B cell (primary cell): Measurements from ENCODE around the gene MME.

ENCODE experiments used
- EZH2 ChIP-seq: IDR thresholded peaks from 2 replicates; pipeline ENCODE4 v1.6.1; 2012; ENCODE audit warnings: borderline replicate concordance, low read depth, mild to moderate bottlenecking, moderate library complexity, low read length; ENCODE audit not compliant: insufficient read depth, poor library complexity, severe bottlenecking
- TF ChIP-seq, protein P1 (sequence below): fragments of 200-600 bp; IDR thresholded peaks from one replicate; pipeline ENCODE4 v1.8.0; 2022; ENCODE audit warnings: antibody characterized with exemption, mild to moderate bottlenecking

DNA sequence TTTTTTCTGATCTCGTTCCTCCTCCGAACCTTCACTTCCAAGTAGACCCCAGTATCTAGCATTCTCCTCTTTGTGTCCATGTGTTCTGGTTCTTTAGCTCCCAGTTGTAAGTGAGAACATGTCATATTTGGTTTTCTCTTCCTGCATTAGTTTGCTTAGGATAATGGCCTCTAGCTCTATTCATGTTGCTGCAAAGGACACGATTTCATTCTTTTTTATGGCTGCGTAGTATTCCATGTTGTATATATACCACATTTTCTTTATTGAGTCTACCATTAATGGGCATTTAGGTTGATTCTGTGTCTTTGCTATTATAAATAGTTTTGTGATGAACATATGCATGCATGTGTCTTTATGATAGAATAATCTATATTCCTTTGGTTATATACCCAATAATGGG, 30.2 kb upstream of the MME start:
- TF ChIP-seq EZH2: no peak
- TF ChIP-seq, protein P1, sequence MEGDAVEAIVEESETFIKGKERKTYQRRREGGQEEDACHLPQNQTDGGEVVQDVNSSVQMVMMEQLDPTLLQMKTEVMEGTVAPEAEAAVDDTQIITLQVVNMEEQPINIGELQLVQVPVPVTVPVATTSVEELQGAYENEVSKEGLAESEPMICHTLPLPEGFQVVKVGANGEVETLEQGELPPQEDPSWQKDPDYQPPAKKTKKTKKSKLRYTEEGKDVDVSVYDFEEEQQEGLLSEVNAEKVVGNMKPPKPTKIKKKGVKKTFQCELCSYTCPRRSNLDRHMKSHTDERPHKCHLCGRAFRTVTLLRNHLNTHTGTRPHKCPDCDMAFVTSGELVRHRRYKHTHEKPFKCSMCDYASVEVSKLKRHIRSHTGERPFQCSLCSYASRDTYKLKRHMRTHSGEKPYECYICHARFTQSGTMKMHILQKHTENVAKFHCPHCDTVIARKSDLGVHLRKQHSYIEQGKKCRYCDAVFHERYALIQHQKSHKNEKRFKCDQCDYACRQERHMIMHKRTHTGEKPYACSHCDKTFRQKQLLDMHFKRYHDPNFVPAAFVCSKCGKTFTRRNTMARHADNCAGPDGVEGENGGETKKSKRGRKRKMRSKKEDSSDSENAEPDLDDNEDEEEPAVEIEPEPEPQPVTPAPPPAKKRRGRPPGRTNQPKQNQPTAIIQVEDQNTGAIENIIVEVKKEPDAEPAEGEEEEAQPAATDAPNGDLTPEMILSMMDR: no peak
